ENCODE results near the gene HOXA6. TPM values are rescaled to one million over a fixed set of nuclear protein-coding genes. Genes with fewer than 3 reads are reported as not detected.
A peak's percentile ranks its signal among the peaks of the same experiment; 100 is the strongest.

Gene HOXA6
- total and polyA plus RNA-seq, 10 of the 15 experiments (the other 5 are each of a cell fraction or from before 2014, with no cell fraction given): 0.08 TPM; not detected in 9

DNA sequence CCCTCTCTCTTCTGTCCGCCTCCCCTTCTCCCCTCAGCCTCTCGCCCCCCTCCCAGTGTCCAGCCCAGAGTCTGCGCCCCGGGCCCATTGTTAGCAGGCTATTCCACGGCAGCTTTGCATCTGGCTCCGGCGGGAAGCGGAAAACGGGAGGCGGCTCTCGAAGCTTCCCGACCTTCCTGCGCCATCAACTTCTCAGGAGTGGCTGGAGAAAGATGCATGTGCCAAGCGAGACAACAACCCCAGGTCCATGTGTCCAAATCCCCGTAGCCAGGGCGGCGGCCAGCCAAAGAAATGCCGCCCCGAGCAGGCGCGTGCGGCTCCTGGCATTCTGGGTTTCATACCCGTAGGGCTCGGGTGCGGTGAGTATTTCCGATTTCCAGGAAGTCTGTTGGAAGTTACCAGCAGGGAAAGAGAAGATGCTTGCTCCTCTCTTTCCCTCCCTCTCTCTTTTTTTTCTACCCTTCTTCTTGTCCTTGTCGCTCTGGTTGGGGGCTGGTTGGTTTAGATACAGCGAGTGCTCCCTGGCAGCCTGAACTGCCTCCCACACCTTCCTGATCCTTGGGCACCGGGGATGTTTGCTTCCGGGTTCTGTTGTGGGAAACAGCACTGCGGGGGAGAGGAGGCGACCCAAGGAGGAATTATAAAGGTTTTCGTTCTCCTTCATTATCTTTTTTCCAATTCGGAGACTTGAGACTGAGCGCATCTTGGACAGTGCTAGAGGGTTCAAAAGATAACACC lies 43.9 kb downstream of the HOXA6 start:
- Histone ChIP-seq H3K4me3 (no peak overlapping the region), H3K9me3 (replicated peaks; ENCODE audit: control insufficient read depth, insufficient read depth, low read length) (no peaks in the 10 kb centered on the region; the same call in 2 of the 3 replicates), H3K36me3 (ENCODE audit: control insufficient read depth in 2 of 2, insufficient read depth in 2 of 2, low read length in 1 of 2) (no peaks in the 10 kb centered on the region), H3K4me2 (ENCODE audit: control insufficient read depth, insufficient read depth) (no peak overlapping the region), H3K79me2 (ENCODE audit: control insufficient read depth, insufficient read depth, low read length) (no peaks in the 10 kb centered on the region), H4K20me1 (ENCODE audit: control insufficient read depth, insufficient read depth) (no peaks in the 10 kb centered on the region), H3K4me1 (ENCODE audit: control insufficient read depth, insufficient read depth, low read length) (no peaks in the 10 kb centered on the region), H3K9ac (ENCODE audit: control insufficient read depth, insufficient read depth, low read length) (no peak overlapping the region), H3K27ac (ENCODE audit: control insufficient read depth, insufficient read depth) (no peak overlapping the region), H2AFZ (ENCODE audit: control insufficient read depth, low read depth, low read length) (no peak overlapping the region), H3K27me3 (replicated peaks in 1 of 2; ENCODE audit: control insufficient read depth in 2 of 2, insufficient read depth in 2 of 2, low read length in 1 of 2) (peaks cover 4% of the 10 kb centered on the region in 2 experiments)
- in situ Hi-C loops (cut with MboI) (no loop called here), intact Hi-C loops (cut with micrococcal nuclease; ENCODE audit: unreplicated experiment) (no loop called here)
- ATAC-seq (no peak), FAIRE-seq (no peak), DNase-seq (ENCODE audit: low read depth, low spot score) (no peak)
- TF ChIP-seq SREBF1 (IDR thresholded peaks at IDR 0.05; ENCODE audit: low read length): no peak
- no peak for TF ChIP-seq IRF4 (IDR thresholded peaks at IDR 0.05; ENCODE audit: low read depth, low read length)
- peak; percentile 49 for TF ChIP-seq SUZ12 (IDR thresholded peaks at IDR 0.05; ENCODE audit: unreplicated experiment)
- TF ChIP-seq SMAD1 (IDR thresholded peaks at IDR 0.05; ENCODE audit: low read depth, partially characterized antibody): no peak
- ChIA-PET RAD21 (ENCODE audit: unreplicated experiment) (no interaction called here), POLR2A (no interaction called here), CTCF (no interaction called here), SMC1A (ENCODE audit: uncharacterized antibody, unreplicated experiment) (no interaction called here)
- 55% methylated on average over 35 of the region's 35 CpGs for WGBS (ENCODE audit: insufficient coverage, insufficient replicate concordance, low lambda C conversion rate, missing lambda C conversion rate)
- BruUV-seq (replicated peaks): no TSS peak

DNA sequence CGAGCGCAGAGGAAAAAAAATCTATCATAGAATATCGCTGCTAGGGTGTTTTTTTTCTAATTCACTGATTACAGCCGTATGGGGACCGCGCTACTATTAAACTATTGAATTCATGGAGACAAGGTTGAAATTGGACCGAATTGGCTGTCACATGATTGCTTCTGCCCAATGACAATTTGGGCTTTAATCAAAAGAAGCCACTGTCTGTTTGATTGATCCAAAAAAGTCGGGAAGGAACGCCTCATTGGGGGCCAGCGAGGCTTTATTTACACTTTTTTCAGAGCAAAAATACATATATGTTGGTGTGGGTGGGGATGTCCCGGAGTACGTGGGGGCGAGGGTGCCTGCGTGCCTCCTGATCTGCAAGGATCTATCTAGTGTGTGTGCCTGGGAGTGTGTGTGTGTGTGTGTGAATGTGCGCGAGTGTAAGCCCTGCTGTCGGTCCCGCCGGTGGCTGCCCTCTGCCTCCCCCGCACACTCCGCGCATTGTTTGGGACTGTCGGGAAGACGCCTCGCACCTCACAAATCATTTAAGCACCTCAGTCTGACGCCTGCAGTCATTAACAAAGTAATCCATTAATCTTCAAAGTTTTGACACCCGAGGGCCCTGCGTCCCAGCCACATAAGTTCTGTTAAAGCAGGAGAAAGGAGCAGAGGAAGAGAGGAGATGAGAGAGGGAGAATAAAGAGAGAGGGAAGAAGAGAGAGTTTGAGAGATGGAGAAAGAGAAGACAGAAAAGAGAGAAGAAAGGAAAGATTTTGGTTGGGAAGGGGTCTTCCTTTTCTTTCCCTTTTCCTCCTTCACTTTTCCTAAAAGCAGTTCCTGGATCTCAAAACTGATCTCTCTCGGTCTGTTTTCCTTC lies 44.8 kb downstream of the HOXA6 start, which contains the start of gene HOXA2:
TSS of gene HOXA2 (minus strand) at position 103 of the 862 bp plus-strand sequence. CDS start 183 bp downstream, outside the sequence.
- Histone ChIP-seq H3K36me3 (ENCODE audit: control insufficient read depth in 2 of 2, insufficient read depth in 2 of 2, low read length in 1 of 2) (no peaks in the 10 kb centered on the region), H3K4me1 (ENCODE audit: control insufficient read depth, insufficient read depth, low read length) (no peaks in the 10 kb centered on the region), H3K9ac (ENCODE audit: control insufficient read depth, insufficient read depth, low read length) (no peak within 1 kb of the TSS), H3K27ac (ENCODE audit: control insufficient read depth, insufficient read depth) (no peak within 1 kb of the TSS), H3K9me3 (replicated peaks; ENCODE audit: control insufficient read depth, insufficient read depth, low read length) (no peaks in the 10 kb centered on the region; the same call in 2 of the 3 replicates), H3K79me2 (ENCODE audit: control insufficient read depth, insufficient read depth, low read length) (no peaks in the 10 kb centered on the region), H2AFZ (ENCODE audit: control insufficient read depth, low read depth, low read length) (no peak within 1 kb of the TSS), H4K20me1 (ENCODE audit: control insufficient read depth, insufficient read depth) (no peaks in the 10 kb centered on the region), H3K27me3 (replicated peaks in 1 of 2; ENCODE audit: control insufficient read depth in 2 of 2, insufficient read depth in 2 of 2, low read length in 1 of 2) (peaks cover 4% of the 10 kb centered on the region in 2 experiments), H3K4me3 (no peak within 1 kb of the TSS), H3K4me2 (ENCODE audit: control insufficient read depth, insufficient read depth) (no peak within 1 kb of the TSS)
- ChIA-PET POLR2A (no interaction called here), CTCF (no interaction called here), SMC1A (ENCODE audit: uncharacterized antibody, unreplicated experiment) (no interaction called here), RAD21 (ENCODE audit: unreplicated experiment) (no interaction called here)
- ATAC-seq (peak; percentile 24; the same call in 2 of the 3 replicates), FAIRE-seq (no peak), DNase-seq (ENCODE audit: low read depth, low spot score) (no peak)
- intact Hi-C loops (cut with micrococcal nuclease; ENCODE audit: unreplicated experiment) (no loop called here), in situ Hi-C loops (cut with MboI) (no loop called here)
- no TSS peak for BruUV-seq (replicated peaks)
- TF ChIP-seq ZNF207 (IDR thresholded peaks at IDR 0.05; ENCODE audit: borderline replicate concordance) (no peak), MXI1 (IDR thresholded peaks at IDR 0.05; ENCODE audit: low read depth, low read length) (no peak), FOS (IDR thresholded peaks at IDR 0.05; ENCODE audit: borderline replicate concordance, extremely low read depth, insufficient read length) (no peak), CHD1 (IDR thresholded peaks at IDR 0.05; ENCODE audit: low read depth, low read length) (no peak), WRNIP1 (IDR thresholded peaks at IDR 0.05; ENCODE audit: borderline replicate concordance, low read depth, low read length) (no peak)
- TF ChIP-seq, protein P1, sequence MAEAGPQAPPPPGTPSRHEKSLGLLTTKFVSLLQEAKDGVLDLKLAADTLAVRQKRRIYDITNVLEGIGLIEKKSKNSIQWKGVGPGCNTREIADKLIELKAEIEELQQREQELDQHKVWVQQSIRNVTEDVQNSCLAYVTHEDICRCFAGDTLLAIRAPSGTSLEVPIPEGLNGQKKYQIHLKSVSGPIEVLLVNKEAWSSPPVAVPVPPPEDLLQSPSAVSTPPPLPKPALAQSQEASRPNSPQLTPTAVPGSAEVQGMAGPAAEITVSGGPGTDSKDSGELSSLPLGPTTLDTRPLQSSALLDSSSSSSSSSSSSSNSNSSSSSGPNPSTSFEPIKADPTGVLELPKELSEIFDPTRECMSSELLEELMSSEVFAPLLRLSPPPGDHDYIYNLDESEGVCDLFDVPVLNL (IDR thresholded peaks at IDR 0.05; ENCODE audit: low read depth, low read length): no peak
- WGBS (ENCODE audit: insufficient coverage, insufficient replicate concordance, low lambda C conversion rate, missing lambda C conversion rate): 53% methylated on average over 28 of the region's 29 CpGs

Measured in GM12878 (cell line).